ENCODE results near the gene LCP1.

LCP1 gene

DNA sequence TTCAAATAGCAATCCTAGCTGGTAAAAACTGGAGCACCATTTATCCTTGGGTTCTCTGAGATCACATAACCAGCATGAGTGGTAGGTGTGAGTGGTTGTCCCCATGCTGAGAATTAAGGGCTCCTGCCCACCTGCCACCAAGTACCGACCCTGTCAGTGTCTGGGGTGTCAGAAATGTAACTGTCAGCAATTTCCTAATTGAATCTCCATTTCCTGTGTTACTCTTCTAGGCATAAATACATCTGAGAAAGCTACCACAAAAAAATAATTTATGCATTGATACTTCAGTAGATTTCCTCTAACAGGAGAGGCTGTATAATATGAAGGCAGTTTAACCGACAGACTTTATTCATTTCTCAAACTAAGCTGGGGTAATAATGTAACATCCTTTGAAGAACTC lies 102.2 kb downstream of the LCP1 start:
- TF ChIP-seq, protein P1, sequence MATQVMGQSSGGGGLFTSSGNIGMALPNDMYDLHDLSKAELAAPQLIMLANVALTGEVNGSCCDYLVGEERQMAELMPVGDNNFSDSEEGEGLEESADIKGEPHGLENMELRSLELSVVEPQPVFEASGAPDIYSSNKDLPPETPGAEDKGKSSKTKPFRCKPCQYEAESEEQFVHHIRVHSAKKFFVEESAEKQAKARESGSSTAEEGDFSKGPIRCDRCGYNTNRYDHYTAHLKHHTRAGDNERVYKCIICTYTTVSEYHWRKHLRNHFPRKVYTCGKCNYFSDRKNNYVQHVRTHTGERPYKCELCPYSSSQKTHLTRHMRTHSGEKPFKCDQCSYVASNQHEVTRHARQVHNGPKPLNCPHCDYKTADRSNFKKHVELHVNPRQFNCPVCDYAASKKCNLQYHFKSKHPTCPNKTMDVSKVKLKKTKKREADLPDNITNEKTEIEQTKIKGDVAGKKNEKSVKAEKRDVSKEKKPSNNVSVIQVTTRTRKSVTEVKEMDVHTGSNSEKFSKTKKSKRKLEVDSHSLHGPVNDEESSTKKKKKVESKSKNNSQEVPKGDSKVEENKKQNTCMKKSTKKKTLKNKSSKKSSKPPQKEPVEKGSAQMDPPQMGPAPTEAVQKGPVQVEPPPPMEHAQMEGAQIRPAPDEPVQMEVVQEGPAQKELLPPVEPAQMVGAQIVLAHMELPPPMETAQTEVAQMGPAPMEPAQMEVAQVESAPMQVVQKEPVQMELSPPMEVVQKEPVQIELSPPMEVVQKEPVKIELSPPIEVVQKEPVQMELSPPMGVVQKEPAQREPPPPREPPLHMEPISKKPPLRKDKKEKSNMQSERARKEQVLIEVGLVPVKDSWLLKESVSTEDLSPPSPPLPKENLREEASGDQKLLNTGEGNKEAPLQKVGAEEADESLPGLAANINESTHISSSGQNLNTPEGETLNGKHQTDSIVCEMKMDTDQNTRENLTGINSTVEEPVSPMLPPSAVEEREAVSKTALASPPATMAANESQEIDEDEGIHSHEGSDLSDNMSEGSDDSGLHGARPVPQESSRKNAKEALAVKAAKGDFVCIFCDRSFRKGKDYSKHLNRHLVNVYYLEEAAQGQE (IDR thresholded peaks at IDR 0.05; ENCODE audit: insufficient read depth in 1 of 2, low read depth in 2 of 2, low read length in 2 of 2): no peak
- TF ChIP-seq POLR2AphosphoS5 (IDR thresholded peaks at IDR 0.05; ENCODE audit: low read depth, low read length) (no peak), TAF1 (IDR thresholded peaks at IDR 0.05; ENCODE audit: borderline replicate concordance, insufficient read depth, low read length) (no peak), FOXP2 (optimal IDR thresholded peaks at IDR 0.05; ENCODE audit: borderline replicate concordance, extremely low read depth, extremely low read length, insufficient read depth) (no peak), SIN3A (IDR thresholded peaks at IDR 0.05; ENCODE audit: borderline replicate concordance, insufficient read depth, low read length) (no peak)

DNA sequence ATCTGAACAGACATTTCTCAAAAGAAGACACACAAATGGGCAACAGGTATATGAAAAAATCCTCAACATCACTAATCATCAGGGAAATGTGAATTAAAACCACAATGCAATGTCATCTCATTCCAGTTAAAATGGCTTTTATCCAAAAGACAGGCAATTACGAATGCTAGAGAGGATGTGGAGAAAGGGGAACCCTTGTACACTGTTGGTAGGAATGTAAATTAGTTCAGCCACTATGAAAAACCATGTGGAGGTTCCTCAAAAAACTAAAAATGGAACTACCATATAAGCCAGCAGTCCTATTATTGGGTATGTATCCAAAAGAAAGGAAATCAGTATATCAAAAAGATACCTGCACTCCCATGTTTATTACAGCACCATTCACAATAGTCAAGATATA lies 104.7 kb downstream of the LCP1 start:
- TF ChIP-seq, protein P1 (IDR thresholded peaks at IDR 0.05; ENCODE audit: insufficient read depth in 1 of 2, low read depth in 2 of 2, low read length in 2 of 2): no peak
- TF ChIP-seq SIN3A (IDR thresholded peaks at IDR 0.05; ENCODE audit: borderline replicate concordance, insufficient read depth, low read length): no peak
- TF ChIP-seq FOXP2 (optimal IDR thresholded peaks at IDR 0.05; ENCODE audit: borderline replicate concordance, extremely low read depth, extremely low read length, insufficient read depth): no peak
- TF ChIP-seq POLR2AphosphoS5 (IDR thresholded peaks at IDR 0.05; ENCODE audit: low read depth, low read length): no peak
- no peak for TF ChIP-seq TAF1 (IDR thresholded peaks at IDR 0.05; ENCODE audit: borderline replicate concordance, insufficient read depth, low read length)

DNA sequence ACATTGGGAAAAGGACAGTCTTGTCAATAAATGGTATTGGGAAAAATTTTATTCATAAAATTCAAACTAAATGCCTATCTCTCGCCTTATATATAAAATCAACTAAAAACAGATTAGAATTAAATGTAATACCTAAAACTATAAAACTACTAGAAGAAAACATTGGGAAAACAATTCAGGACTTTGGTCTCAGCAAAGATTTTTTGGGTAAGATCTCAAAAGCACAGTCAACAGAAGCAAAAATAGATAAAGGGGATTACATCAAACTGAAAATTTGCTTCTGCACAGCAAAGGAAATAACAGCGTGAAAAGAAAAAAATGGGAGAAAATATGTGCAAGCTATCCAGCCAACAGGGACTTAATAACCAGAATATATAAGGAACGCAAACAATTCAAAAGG lies 105.2 kb downstream of the LCP1 start:
- TF ChIP-seq TAF1 (IDR thresholded peaks at IDR 0.05; ENCODE audit: borderline replicate concordance, insufficient read depth, low read length) (no peak), FOXP2 (optimal IDR thresholded peaks at IDR 0.05; ENCODE audit: borderline replicate concordance, extremely low read depth, extremely low read length, insufficient read depth) (no peak), SIN3A (IDR thresholded peaks at IDR 0.05; ENCODE audit: borderline replicate concordance, insufficient read depth, low read length) (no peak), POLR2AphosphoS5 (IDR thresholded peaks at IDR 0.05; ENCODE audit: low read depth, low read length) (no peak)
- TF ChIP-seq, protein P1 (IDR thresholded peaks at IDR 0.05; ENCODE audit: insufficient read depth in 1 of 2, low read depth in 2 of 2, low read length in 2 of 2): no peak
